GM23338 (cell line): ENCODE results near the gene ARHGAP4. TPM values are rescaled to one million over a fixed set of nuclear protein-coding genes. Genes with fewer than 3 reads are reported as not detected.

Experiments used
- ATAC-seq: fragments of 200-7000 bp; cut with Tn5 transposase; 3 replicates; pipeline ENCODE4 v1.9.1; 2020
- DNase-seq: peaks from one replicate; pipeline ENCODE4 v3.0.0-alpha.2; 2015; ENCODE audit warnings: low spot score
- H2AFZ ChIP-seq: fragments of 200-600 bp; sonication (generic); 2 replicates; pipeline ENCODE4 v1.8.0; 2016; ENCODE audit warnings: antibody characterized with exemption, mild to moderate bottlenecking, moderate library complexity
- H3F3A ChIP-seq: fragments of 200-600 bp; sonication (generic); replicated peaks from 2 replicates; pipeline ENCODE4 v1.8.0; 2017; ENCODE audit warnings: antibody characterized with exemption, mixed run types, low read depth
- H3K27ac ChIP-seq: fragments of 200-600 bp; sonication (generic); 2 replicates; pipeline ENCODE4 v1.6.1; 2016; ENCODE audit warnings: low read depth
- H3K27me3 ChIP-seq: fragments of 200-600 bp; sonication (generic); 2 replicates; pipeline ENCODE4 v1.8.0; 2016; ENCODE audit warnings: mild to moderate bottlenecking, mixed run types, moderate library complexity; ENCODE audit not compliant: insufficient read depth
- H3K36me3 ChIP-seq: fragments of 200-600 bp; sonication (generic); 2 replicates; pipeline ENCODE4 v1.8.0; 2016; ENCODE audit warnings: mild to moderate bottlenecking; ENCODE audit not compliant: insufficient read depth
- H3K4me1 ChIP-seq: fragments of 200-600 bp; sonication (generic); 2 replicates; pipeline ENCODE4 v1.8.0; 2016; ENCODE audit warnings: mild to moderate bottlenecking, moderate library complexity; ENCODE audit not compliant: insufficient read depth
- H3K4me2 ChIP-seq: fragments of 200-600 bp; sonication (generic); 2 replicates; pipeline ENCODE4 v1.7.1; 2017; ENCODE audit warnings: mixed run types
- H3K4me3 ChIP-seq: fragments of 200-600 bp; sonication (generic); 2 replicates; pipeline ENCODE4 v1.6.1; 2016; ENCODE audit warnings: mixed run types
- H3K79me2 ChIP-seq: fragments of 200-600 bp; sonication (generic); replicated peaks from 2 replicates; pipeline ENCODE4 v1.8.0; 2017; ENCODE audit warnings: mild to moderate bottlenecking; ENCODE audit not compliant: insufficient read depth
- H3K9me2 ChIP-seq: fragments of 200-600 bp; sonication (generic); 2 replicates; pipeline ENCODE4 v1.8.0; 2017; ENCODE audit not compliant: insufficient read depth
- H4K20me1 ChIP-seq: fragments of 200-600 bp; sonication (generic); replicated peaks from 2 replicates; pipeline ENCODE4 v1.8.0; 2017; ENCODE audit warnings: mild to moderate bottlenecking; ENCODE audit not compliant: insufficient read depth
- H3K27ac Mint-ChIP-seq: 2 replicates; pipeline ENCODE4 v1.8.0; 2020; ENCODE audit warnings: inconsistent platforms, mild to moderate bottlenecking, moderate library complexity, mixed read lengths
- H3K27me3 Mint-ChIP-seq: 3 replicates; pipeline ENCODE4 v1.8.0; 2022; ENCODE audit warnings: low read depth, mild to moderate bottlenecking, moderate library complexity, mixed read lengths, inconsistent platforms; ENCODE audit not compliant: insufficient read depth, poor library complexity
- H3K36me3 Mint-ChIP-seq: 3 replicates; pipeline ENCODE4 v1.8.0; 2021; ENCODE audit warnings: low read depth, mild to moderate bottlenecking, inconsistent platforms, moderate library complexity, mixed read lengths
- H3K4me1 Mint-ChIP-seq: 3 replicates; pipeline ENCODE4 v1.8.0; 2020; ENCODE audit warnings: mild to moderate bottlenecking, inconsistent platforms, mixed read lengths
- H3K4me3 Mint-ChIP-seq: 3 replicates; pipeline ENCODE4 v1.8.0; 2021; ENCODE audit warnings: moderate library complexity, mild to moderate bottlenecking, inconsistent platforms, mixed read lengths
- H3K9me3 Mint-ChIP-seq: 3 replicates; pipeline ENCODE4 v1.8.0; 2020; ENCODE audit warnings: moderate library complexity, mild to moderate bottlenecking, inconsistent platforms, mixed read lengths
- CREB1 ChIP-seq: fragments of 250-450 bp; sonication (Bioruptor Pico); IDR thresholded peaks from 2 replicates; pipeline ENCODE4 v1.5.0; 2020; ENCODE audit warnings: low read depth, mild to moderate bottlenecking, moderate library complexity
- EZH2 ChIP-seq: fragments of 200-600 bp; sonication (generic); IDR thresholded peaks from one replicate; pipeline ENCODE4 v1.8.0; 2017; ENCODE audit warnings: antibody characterized with exemption, mild to moderate bottlenecking, low read depth; ENCODE audit not compliant: unreplicated experiment
- NANOG ChIP-seq: IDR thresholded peaks from 2 replicates; pipeline ENCODE4 v1.6.1; 2016; ENCODE audit warnings: antibody characterized with exemption, borderline replicate concordance
- STAT1 ChIP-seq: IDR thresholded peaks from one replicate; pipeline ENCODE4 v1.6.1; 2016; ENCODE audit warnings: antibody characterized with exemption; ENCODE audit not compliant: unreplicated experiment
- ZNF114 ChIP-seq: fragments of 250-450 bp; sonication (Bioruptor Pico); IDR thresholded peaks from 2 replicates; pipeline ENCODE4 v1.5.0; 2020; ENCODE audit warnings: mild to moderate bottlenecking, moderate library complexity
- ZNF331 ChIP-seq: fragments of 250-450 bp; sonication (Bioruptor Pico); IDR thresholded peaks from 2 replicates; pipeline ENCODE4 v1.5.0; 2020; ENCODE audit warnings: low read depth, mild to moderate bottlenecking, moderate library complexity
- polyA plus RNA-seq: library from polyadenylated mRNA; unstranded; fragments of >200 nt; fragmentation: Nextera tagmentation; extraction: Ambion mirVana; gene quantifications from 2 replicates; pipeline ENCODE4 v1.2.1, GENCODE V29; 2016
- total RNA-seq: library from RNA; depleted of rRNA; stranded (reverse); fragments of >200 nt; shearing (Covaris generic); gene quantifications from 2 replicates; pipeline ENCODE4 v1.2.3, GENCODE V29; 2014
- TF ChIP-seq, protein P1 (sequence below): IDR thresholded peaks from one replicate; pipeline ENCODE4 v1.6.1; 2018; ENCODE audit warnings: antibody characterized with exemption; ENCODE audit not compliant: unreplicated experiment
- TF ChIP-seq, protein P2 (sequence below): IDR thresholded peaks from 2 replicates; pipeline ENCODE4 v1.6.1; 2016; ENCODE audit warnings: antibody characterized with exemption
- TF ChIP-seq, protein P3 (sequence below): fragments of 250-450 bp; sonication (Bioruptor Pico); IDR thresholded peaks from 2 replicates; pipeline ENCODE4 v1.5.0; 2020; ENCODE audit warnings: mild to moderate bottlenecking, moderate library complexity
- TF ChIP-seq, protein P4 (sequence below), 2 experiments: fragments of 200-600 bp in 1 of 2; sonication (generic) in 1 of 2; conservative IDR thresholded peaks; 2 replicates each; pipeline versions ENCODE4 v1.5.1 to v1.6.1; 2016 to 2017; ENCODE audit warnings: antibody characterized with exemption in 2 of 2, low read depth in 2 of 2, mild to moderate bottlenecking in 2 of 2, moderate library complexity in 1 of 2

The ARHGAP4 gene
- total and polyA plus RNA-seq, 2 experiments from 2014 or later, result 21.5 to 59.5 TPM

GRCh38 chrX:153951683-153952372 is 25.8 kb upstream of the ARHGAP4 start (continued):
- TF ChIP-seq EZH2, result no peak
- TF ChIP-seq ZNF331 (CRISPR knock-in tag), result no peak
- no peak for TF ChIP-seq CREB1 (CRISPR knock-in tag)
- TF ChIP-seq ZNF114, result no peak
- TF ChIP-seq STAT1, result no peak
- TF ChIP-seq, protein P1, sequence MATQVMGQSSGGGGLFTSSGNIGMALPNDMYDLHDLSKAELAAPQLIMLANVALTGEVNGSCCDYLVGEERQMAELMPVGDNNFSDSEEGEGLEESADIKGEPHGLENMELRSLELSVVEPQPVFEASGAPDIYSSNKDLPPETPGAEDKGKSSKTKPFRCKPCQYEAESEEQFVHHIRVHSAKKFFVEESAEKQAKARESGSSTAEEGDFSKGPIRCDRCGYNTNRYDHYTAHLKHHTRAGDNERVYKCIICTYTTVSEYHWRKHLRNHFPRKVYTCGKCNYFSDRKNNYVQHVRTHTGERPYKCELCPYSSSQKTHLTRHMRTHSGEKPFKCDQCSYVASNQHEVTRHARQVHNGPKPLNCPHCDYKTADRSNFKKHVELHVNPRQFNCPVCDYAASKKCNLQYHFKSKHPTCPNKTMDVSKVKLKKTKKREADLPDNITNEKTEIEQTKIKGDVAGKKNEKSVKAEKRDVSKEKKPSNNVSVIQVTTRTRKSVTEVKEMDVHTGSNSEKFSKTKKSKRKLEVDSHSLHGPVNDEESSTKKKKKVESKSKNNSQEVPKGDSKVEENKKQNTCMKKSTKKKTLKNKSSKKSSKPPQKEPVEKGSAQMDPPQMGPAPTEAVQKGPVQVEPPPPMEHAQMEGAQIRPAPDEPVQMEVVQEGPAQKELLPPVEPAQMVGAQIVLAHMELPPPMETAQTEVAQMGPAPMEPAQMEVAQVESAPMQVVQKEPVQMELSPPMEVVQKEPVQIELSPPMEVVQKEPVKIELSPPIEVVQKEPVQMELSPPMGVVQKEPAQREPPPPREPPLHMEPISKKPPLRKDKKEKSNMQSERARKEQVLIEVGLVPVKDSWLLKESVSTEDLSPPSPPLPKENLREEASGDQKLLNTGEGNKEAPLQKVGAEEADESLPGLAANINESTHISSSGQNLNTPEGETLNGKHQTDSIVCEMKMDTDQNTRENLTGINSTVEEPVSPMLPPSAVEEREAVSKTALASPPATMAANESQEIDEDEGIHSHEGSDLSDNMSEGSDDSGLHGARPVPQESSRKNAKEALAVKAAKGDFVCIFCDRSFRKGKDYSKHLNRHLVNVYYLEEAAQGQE, result no peak
- TF ChIP-seq, protein P2, sequence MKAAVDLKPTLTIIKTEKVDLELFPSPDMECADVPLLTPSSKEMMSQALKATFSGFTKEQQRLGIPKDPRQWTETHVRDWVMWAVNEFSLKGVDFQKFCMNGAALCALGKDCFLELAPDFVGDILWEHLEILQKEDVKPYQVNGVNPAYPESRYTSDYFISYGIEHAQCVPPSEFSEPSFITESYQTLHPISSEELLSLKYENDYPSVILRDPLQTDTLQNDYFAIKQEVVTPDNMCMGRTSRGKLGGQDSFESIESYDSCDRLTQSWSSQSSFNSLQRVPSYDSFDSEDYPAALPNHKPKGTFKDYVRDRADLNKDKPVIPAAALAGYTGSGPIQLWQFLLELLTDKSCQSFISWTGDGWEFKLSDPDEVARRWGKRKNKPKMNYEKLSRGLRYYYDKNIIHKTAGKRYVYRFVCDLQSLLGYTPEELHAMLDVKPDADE, result no peak

DNA sequence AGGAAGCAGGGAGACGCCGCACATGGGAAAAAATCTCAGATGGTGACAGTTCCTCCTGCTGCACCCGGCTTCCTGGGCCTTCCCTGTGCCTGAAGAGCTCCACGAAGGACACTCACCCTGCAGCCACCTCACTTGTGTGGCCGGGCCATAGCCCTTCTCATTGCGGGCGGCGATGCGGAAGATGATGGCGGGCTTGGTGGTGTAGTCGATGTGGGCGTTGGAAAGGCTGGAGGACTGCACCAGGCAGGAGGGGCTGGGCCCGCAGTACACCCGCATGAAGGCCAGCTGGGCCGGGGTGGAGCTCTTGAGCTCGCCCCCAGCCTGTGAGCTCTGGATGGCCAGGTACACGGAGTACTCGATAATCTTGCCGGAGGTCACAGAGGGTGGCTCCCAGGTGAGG is 24.1 kb upstream of the ARHGAP4 start:
- Mint-ChIP-seq H3K9me3 (no peaks in the 10 kb centered on the region), H3K36me3 (peaks cover 54% of the 10 kb centered on the region), H3K4me1 (peaks cover 17% of the 10 kb centered on the region), H3K4me3 (no peak overlapping the region), H3K27ac (0 out of 2 replicates have a peak overlapping the region, but pooled peaks have one; percentile 31), H3K27me3 (peaks cover 2% of the 10 kb centered on the region)
- no peaks in the 10 kb centered on the region for H4K20me1 ChIP-seq
- H3K4me2 ChIP-seq, result no peak overlapping the region
- H3K79me2 ChIP-seq, result no peaks in the 10 kb centered on the region
- no peak overlapping the region for H2AFZ ChIP-seq
- no peak overlapping the region for H3K4me3 ChIP-seq
- H3K4me1 ChIP-seq, result no peaks in the 10 kb centered on the region; the same call in 1 of the 2 replicates
- no peaks in the 10 kb centered on the region for H3K27me3 ChIP-seq
- DNase-seq, result no peak
- H3F3A ChIP-seq, result no peaks in the 10 kb centered on the region
- H3K36me3 ChIP-seq, result no peaks in the 10 kb centered on the region; the same call in 1 of the 2 replicates
- ATAC-seq, result no peak
- no peaks in the 10 kb centered on the region for H3K9me2 ChIP-seq
- H3K27ac ChIP-seq, result no peak overlapping the region
- TF ChIP-seq ZNF114 (no peak), ZNF331 (CRISPR knock-in tag) (no peak), NANOG (no peak)
- TF ChIP-seq, protein P3, sequence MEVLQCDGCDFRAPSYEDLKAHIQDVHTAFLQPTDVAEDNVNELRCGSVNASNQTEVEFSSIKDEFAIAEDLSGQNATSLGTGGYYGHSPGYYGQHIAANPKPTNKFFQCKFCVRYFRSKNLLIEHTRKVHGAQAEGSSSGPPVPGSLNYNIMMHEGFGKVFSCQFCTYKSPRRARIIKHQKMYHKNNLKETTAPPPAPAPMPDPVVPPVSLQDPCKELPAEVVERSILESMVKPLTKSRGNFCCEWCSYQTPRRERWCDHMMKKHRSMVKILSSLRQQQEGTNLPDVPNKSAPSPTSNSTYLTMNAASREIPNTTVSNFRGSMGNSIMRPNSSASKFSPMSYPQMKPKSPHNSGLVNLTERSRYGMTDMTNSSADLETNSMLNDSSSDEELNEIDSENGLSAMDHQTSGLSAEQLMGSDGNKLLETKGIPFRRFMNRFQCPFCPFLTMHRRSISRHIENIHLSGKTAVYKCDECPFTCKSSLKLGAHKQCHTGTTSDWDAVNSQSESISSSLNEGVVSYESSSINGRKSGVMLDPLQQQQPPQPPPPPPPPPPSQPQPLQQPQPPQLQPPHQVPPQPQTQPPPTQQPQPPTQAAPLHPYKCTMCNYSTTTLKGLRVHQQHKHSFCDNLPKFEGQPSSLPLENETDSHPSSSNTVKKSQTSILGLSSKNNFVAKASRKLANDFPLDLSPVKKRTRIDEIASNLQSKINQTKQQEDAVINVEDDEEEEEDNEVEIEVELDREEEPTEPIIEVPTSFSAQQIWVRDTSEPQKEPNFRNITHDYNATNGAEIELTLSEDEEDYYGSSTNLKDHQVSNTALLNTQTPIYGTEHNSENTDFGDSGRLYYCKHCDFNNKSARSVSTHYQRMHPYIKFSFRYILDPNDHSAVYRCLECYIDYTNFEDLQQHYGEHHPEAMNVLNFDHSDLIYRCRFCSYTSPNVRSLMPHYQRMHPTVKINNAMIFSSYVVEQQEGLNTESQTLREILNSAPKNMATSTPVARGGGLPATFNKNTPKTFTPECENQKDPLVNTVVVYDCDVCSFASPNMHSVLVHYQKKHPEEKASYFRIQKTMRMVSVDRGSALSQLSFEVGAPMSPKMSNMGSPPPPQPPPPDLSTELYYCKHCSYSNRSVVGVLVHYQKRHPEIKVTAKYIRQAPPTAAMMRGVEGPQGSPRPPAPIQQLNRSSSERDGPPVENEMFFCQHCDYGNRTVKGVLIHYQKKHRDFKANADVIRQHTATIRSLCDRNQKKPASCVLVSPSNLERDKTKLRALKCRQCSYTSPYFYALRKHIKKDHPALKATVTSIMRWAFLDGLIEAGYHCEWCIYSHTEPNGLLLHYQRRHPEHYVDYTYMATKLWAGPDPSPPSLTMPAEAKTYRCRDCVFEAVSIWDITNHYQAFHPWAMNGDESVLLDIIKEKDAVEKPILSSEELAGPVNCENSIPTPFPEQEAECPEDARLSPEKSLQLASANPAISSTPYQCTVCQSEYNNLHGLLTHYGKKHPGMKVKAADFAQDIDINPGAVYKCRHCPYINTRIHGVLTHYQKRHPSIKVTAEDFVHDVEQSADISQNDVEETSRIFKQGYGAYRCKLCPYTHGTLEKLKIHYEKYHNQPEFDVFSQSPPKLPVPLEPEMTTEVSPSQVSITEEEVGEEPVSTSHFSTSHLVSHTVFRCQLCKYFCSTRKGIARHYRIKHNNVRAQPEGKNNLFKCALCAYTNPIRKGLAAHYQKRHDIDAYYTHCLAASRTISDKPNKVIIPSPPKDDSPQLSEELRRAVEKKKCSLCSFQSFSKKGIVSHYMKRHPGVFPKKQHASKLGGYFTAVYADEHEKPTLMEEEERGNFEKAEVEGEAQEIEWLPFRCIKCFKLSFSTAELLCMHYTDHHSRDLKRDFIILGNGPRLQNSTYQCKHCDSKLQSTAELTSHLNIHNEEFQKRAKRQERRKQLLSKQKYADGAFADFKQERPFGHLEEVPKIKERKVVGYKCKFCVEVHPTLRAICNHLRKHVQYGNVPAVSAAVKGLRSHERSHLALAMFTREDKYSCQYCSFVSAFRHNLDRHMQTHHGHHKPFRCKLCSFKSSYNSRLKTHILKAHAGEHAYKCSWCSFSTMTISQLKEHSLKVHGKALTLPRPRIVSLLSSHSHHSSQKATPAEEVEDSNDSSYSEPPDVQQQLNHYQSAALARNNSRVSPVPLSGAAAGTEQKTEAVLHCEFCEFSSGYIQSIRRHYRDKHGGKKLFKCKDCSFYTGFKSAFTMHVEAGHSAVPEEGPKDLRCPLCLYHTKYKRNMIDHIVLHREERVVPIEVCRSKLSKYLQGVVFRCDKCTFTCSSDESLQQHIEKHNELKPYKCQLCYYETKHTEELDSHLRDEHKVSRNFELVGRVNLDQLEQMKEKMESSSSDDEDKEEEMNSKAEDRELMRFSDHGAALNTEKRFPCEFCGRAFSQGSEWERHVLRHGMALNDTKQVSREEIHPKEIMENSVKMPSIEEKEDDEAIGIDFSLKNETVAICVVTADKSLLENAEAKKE, result no peak
- TF ChIP-seq, protein P2, result no peak
- TF ChIP-seq, protein P4, sequence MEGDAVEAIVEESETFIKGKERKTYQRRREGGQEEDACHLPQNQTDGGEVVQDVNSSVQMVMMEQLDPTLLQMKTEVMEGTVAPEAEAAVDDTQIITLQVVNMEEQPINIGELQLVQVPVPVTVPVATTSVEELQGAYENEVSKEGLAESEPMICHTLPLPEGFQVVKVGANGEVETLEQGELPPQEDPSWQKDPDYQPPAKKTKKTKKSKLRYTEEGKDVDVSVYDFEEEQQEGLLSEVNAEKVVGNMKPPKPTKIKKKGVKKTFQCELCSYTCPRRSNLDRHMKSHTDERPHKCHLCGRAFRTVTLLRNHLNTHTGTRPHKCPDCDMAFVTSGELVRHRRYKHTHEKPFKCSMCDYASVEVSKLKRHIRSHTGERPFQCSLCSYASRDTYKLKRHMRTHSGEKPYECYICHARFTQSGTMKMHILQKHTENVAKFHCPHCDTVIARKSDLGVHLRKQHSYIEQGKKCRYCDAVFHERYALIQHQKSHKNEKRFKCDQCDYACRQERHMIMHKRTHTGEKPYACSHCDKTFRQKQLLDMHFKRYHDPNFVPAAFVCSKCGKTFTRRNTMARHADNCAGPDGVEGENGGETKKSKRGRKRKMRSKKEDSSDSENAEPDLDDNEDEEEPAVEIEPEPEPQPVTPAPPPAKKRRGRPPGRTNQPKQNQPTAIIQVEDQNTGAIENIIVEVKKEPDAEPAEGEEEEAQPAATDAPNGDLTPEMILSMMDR (conservative IDR thresholded peaks at IDR 0.05; ENCODE audit: low read depth in 2 of 2), result no peak
